ENCODE measurements around the gene SYTL1.

SYTL1 gene

GRCh38 chr1:27341525-27342252 is at the start of gene SYTL1:
TSS of gene SYTL1 (plus strand) at chr1:27342022. CDS start at chr1:27345335, 3,313 bp downstream.
- DNase-seq, result peak; percentile 70

- DNase-seq, result no peak
Measured at GRCh38 chr1:27292106-27292505, 49.7 kb upstream of the SYTL1 start.

- DNase-seq, result no peak
Measured at GRCh38 chr1:27293915-27294314, 47.9 kb upstream of the SYTL1 start.

GRCh38 chr1:27296773-27297291 is 45.0 kb upstream of the SYTL1 start:
- DNase-seq, result peak; percentile 71

- no peak for DNase-seq
Measured at GRCh38 chr1:27297903-27298302, 43.9 kb upstream of the SYTL1 start.

GRCh38 chr1:27298632-27299384 is 43.0 kb upstream of the SYTL1 start:
- no peak for DNase-seq

- no peak for DNase-seq
Measured at GRCh38 chr1:27299385-27300271, 42.2 kb upstream of the SYTL1 start.

- peak; percentile 72 for DNase-seq
Measured at GRCh38 chr1:27300341-27301051, 41.3 kb upstream of the SYTL1 start.

GRCh38 chr1:27301052-27301422 is 40.8 kb upstream of the SYTL1 start:
- DNase-seq, result no peak

GRCh38 chr1:27301582-27302199 is 40.1 kb upstream of the SYTL1 start:
- DNase-seq, result no peak

GRCh38 chr1:27302612-27303011 is 39.2 kb upstream of the SYTL1 start:
- DNase-seq, result no peak

- DNase-seq, result no peak
Measured at GRCh38 chr1:27303509-27303908, 38.3 kb upstream of the SYTL1 start.

GRCh38 chr1:27306071-27306470 is 35.8 kb upstream of the SYTL1 start:
- DNase-seq, result no peak

- DNase-seq, result no peak
Measured at GRCh38 chr1:27306892-27307761, 34.7 kb upstream of the SYTL1 start.

- no peak for DNase-seq
Measured at GRCh38 chr1:27307874-27308598, 33.8 kb upstream of the SYTL1 start.

- no peak for DNase-seq
Measured at GRCh38 chr1:27314169-27314568, 27.7 kb upstream of the SYTL1 start.

- no peak for DNase-seq
Measured at GRCh38 chr1:27314737-27315136, 27.1 kb upstream of the SYTL1 start.

- DNase-seq, result no peak
Measured at GRCh38 chr1:27316860-27317259, 25.0 kb upstream of the SYTL1 start.

GRCh38 chr1:27318136-27318535 is 23.7 kb upstream of the SYTL1 start:
- DNase-seq, result no peak

GRCh38 chr1:27318596-27318995 is 23.2 kb upstream of the SYTL1 start:
- DNase-seq, result no peak

All from activated gamma-delta T cell treated with Interleukin-2 at 50 U/mL for 16 hours (primary cell).